HepG2 (cell line): ENCODE measurements around the gene VPS54. TPM values are rescaled to one million over a fixed set of nuclear protein-coding genes. Genes with fewer than 3 reads are reported as not detected.
A peak's percentile ranks its signal among the peaks of the same experiment; 100 is the strongest.
"Not testable (repeated sequence)": the region's sequence is repeated elsewhere in the genome, so short reads cannot be mapped to it uniquely, and the experiment has no call there.

ENCODE experiments used
- ATAC-seq: fragments of 200-7000 bp; cut with Tn5 transposase; 3 replicates; pipeline ENCODE4 v1.9.1; 2020; ENCODE audit warnings: mild to moderate bottlenecking, moderate library complexity
- BruUV-seq: library from RNA; stranded (reverse); fragments of 400-500 nt; replicated peaks from 2 replicates; lab custom pipeline; 2021; lab: Mats Ljungman, UMichigan
- CTCF ChIA-PET: fragments of 300-600 bp; formaldehyde crosslinking; extraction: SDS; loops from one replicate; lab custom pipeline; 2021; ENCODE audit warnings: low total read pairs, inconsistent platforms, low intra/inter-chr PET ratio; lab: Yijun Ruan, JAX
- POLR2A ChIA-PET: fragments of 350-600 bp; sonication (Branson Sonifier 250); formaldehyde crosslinking; loops from one replicate; lab custom pipeline; 2020; ENCODE audit warnings: antibody characterized with exemption, inconsistent platforms; lab: Yijun Ruan, JAX
- DNase-seq: peaks from one replicate; pipeline ENCODE4 v3.0.0-alpha.2; 2015; ENCODE audit warnings: low spot score
- FAIRE-seq: peaks from 3 replicates; lab custom pipeline; 2011; peaks lifted over from hg19 to GRCh38; lab: Jason Lieb, UNC
- H2AFZ ChIP-seq: one replicate; pipeline ENCODE4 v1.6.1; 2011; ENCODE audit warnings: low read length, inconsistent platforms
- H3K27ac ChIP-seq: fragments of 300-600 bp; 3 replicates; pipeline ENCODE4 v1.8.0; 2011; ENCODE audit warnings: mixed run types, mild to moderate bottlenecking, mixed read lengths, low read length, inconsistent platforms; ENCODE audit not compliant: insufficient read depth; ENCODE audit errors: extremely low read length
- H3K27me3 ChIP-seq, 2 experiments: fragments of 200-600 bp in 1 of 2; 2 replicates in 1 of 2; 3 replicates in 1 of 2; pipeline versions ENCODE4 v1.6.0 to v1.8.0; 2011; ENCODE audit warnings: low read length in 2 of 2, mild to moderate bottlenecking in 2 of 2, moderate library complexity in 2 of 2, inconsistent platforms in 1 of 2; ENCODE audit not compliant: insufficient read depth in 2 of 2, control insufficient read depth in 1 of 2
- H3K36me3 ChIP-seq, 2 experiments: fragments of 200-600 bp in 1 of 2; replicated peaks in 1 of 2; 2 replicates in 1 of 2; 3 replicates in 1 of 2; pipeline versions ENCODE4 v1.5.1 to v1.8.0; 2011; ENCODE audit warnings: low read length in 2 of 2, inconsistent platforms in 1 of 2; ENCODE audit not compliant: insufficient read depth in 2 of 2, control insufficient read depth in 1 of 2
- H3K4me1 ChIP-seq: 2 replicates; pipeline ENCODE4 v1.5.1; 2012; ENCODE audit warnings: low read length, inconsistent platforms; ENCODE audit not compliant: insufficient read depth
- H3K4me2 ChIP-seq: 2 replicates; pipeline ENCODE4 v1.6.0; 2011; ENCODE audit warnings: low read depth, low read length, inconsistent platforms
- H3K4me3 ChIP-seq, 3 experiments: fragments of 200-600 bp in 1 of 3; sonication (generic), shearing (Covaris generic) in 1 of 3; replicated peaks in 1 of 3; 2 replicates each; pipeline ENCODE4 v1.5.1; 2011 to 2016; ENCODE audit warnings: low read length in 3 of 3, inconsistent platforms in 2 of 3, low read depth in 2 of 3, mild to moderate bottlenecking in 2 of 3, control low read depth in 1 of 3, mixed read lengths in 1 of 3; ENCODE audit not compliant: insufficient read depth in 1 of 3
- H3K79me2 ChIP-seq: one replicate; pipeline ENCODE4 v1.6.1; 2011; ENCODE audit warnings: low read length, inconsistent platforms; ENCODE audit not compliant: insufficient read depth
- H3K9ac ChIP-seq: 2 replicates; pipeline ENCODE4 v1.6.0; 2011; ENCODE audit warnings: mild to moderate bottlenecking, low read depth, low read length, inconsistent platforms; ENCODE audit not compliant: insufficient read depth
- H3K9me3 ChIP-seq: 2 replicates; pipeline ENCODE4 v1.5.1; 2012; ENCODE audit warnings: mild to moderate bottlenecking, low read length
- H4K20me1 ChIP-seq: 2 replicates; pipeline ENCODE4 v1.6.0; 2011; ENCODE audit warnings: inconsistent platforms, mild to moderate bottlenecking, low read length, moderate library complexity; ENCODE audit not compliant: insufficient read depth
- ATF3 ChIP-seq: sonication (generic); formaldehyde crosslinking; IDR thresholded peaks from 2 replicates; pipeline ENCODE4 v1.4.0; 2020; ENCODE audit warnings: missing genetic modification reagents
- ESRRA ChIP-seq: sonication (generic); formaldehyde crosslinking; IDR thresholded peaks from 2 replicates; pipeline ENCODE4 v1.5.1; 2020; ENCODE audit warnings: mild to moderate bottlenecking, low read depth, missing genetic modification reagents
- FOXP4 ChIP-seq: sonication (generic); formaldehyde crosslinking; IDR thresholded peaks from 2 replicates; pipeline ENCODE4 v1.4.0; 2020; ENCODE audit warnings: missing genetic modification reagents
- GLI4 ChIP-seq: sonication (generic); formaldehyde crosslinking; IDR thresholded peaks from 2 replicates; pipeline ENCODE4 v1.5.1; 2020; ENCODE audit warnings: missing genetic modification reagents, mild to moderate bottlenecking, moderate library complexity, borderline replicate concordance
- NCOA5 ChIP-seq: sonication (generic); formaldehyde crosslinking; IDR thresholded peaks from 2 replicates; pipeline ENCODE4 v1.4.0; 2020; ENCODE audit warnings: missing genetic modification reagents
- NFYB ChIP-seq: sonication (generic); formaldehyde crosslinking; IDR thresholded peaks from 2 replicates; pipeline ENCODE4 v1.4.0; 2020; ENCODE audit warnings: missing genetic modification reagents
- PRPF4 ChIP-seq: fragments of 200-400 bp; formaldehyde crosslinking; IDR thresholded peaks from 2 replicates; pipeline ENCODE4 v1.6.1; 2016; ENCODE audit warnings: low read length, low read depth; ENCODE audit not compliant: poor library complexity, severe bottlenecking
- RBM22 ChIP-seq: fragments of 200-400 bp; formaldehyde crosslinking; optimal IDR thresholded peaks from 2 replicates; pipeline ENCODE3; 2017; ENCODE audit warnings: mild to moderate bottlenecking, low read length, moderate library complexity
- SETDB1 ChIP-seq: sonication (generic); formaldehyde crosslinking; IDR thresholded peaks from 2 replicates; pipeline ENCODE4 v1.5.1; 2020; ENCODE audit warnings: missing genetic modification reagents, mild to moderate bottlenecking, borderline replicate concordance
- TEAD2 ChIP-seq: sonication (generic); formaldehyde crosslinking; IDR thresholded peaks from 2 replicates; pipeline ENCODE4 v1.9.0; 2021; ENCODE audit warnings: missing genetic modification reagents
- ZBTB38 ChIP-seq: sonication (generic); formaldehyde crosslinking; IDR thresholded peaks from 2 replicates; pipeline ENCODE4 v1.5.1; 2020; ENCODE audit warnings: mild to moderate bottlenecking, missing genetic modification reagents
- ZNF331 ChIP-seq: sonication (generic); formaldehyde crosslinking; IDR thresholded peaks from 2 replicates; pipeline ENCODE4 v1.4.0; 2020; ENCODE audit warnings: missing genetic modification reagents
- WGBS: methylation state at CpG from one replicate; pipeline ENCODE4 v1.1.6; 2017; ENCODE audit warnings: low lambda C conversion rate; 5-methylcytosine and 5-hydroxymethylcytosine counted together
- in situ Hi-C: cut with HindIII; loops from 2 replicates; pipeline ENCODE4 v1.10.0; 2017; ENCODE audit warnings: low pct_unique_long_range_greater_than_20kb; ENCODE audit not compliant: extremely low pct_ligation_motif_present
- intact Hi-C: fragments of 100-400 bp; cut with micrococcal nuclease; formaldehyde crosslinking; loops from one replicate; pipeline ENCODE4 v1.10.0; 2022; ENCODE audit not compliant: unreplicated experiment
- polyA plus RNA-seq, 8 experiments: library from polyadenylated mRNA; depleted of rRNA in 3 of 8; stranded (reverse) in 7 of 8; unstranded in 1 of 8; fragments of >200 nt; fragmentation: Illumina TruSeq in 4 of 8; extraction: Trizol in 4 of 8; gene quantifications; 2 replicates each; pipeline versions ENCODE4 v1.2.1 to v1.2.3, GENCODE V29; 2011 to 2016; ENCODE audit warnings: low read depth in 4 of 8, missing spikeins in 1 of 8, mixed read lengths in 1 of 8; ENCODE audit not compliant: insufficient read depth in 1 of 8
- total RNA-seq, 5 experiments: library from RNA; depleted of rRNA; stranded (reverse); fragments of >200 nt; fragmentation: Illumina TruSeq; extraction: Trizol; gene quantifications; 2 replicates each; pipeline ENCODE4 v1.2.3, GENCODE V29; 2016; ENCODE audit warnings: low read depth in 1 of 5
- TF ChIP-seq, protein P1 (sequence below): sonication (generic); formaldehyde crosslinking; IDR thresholded peaks from 2 replicates; pipeline ENCODE4 v1.5.1; 2020; ENCODE audit warnings: mild to moderate bottlenecking, missing genetic modification reagents, borderline replicate concordance

The VPS54 gene
- total and polyA plus RNA-seq, 2 of the 13 experiments (the other 11 are each of a cell fraction or from before 2014, with no cell fraction given): 64.7 to 77.5 TPM

- FAIRE-seq, H2AFZ ChIP-seq, CTCF ChIA-PET, intact Hi-C loops, H3K4me2 ChIP-seq, H3K9ac ChIP-seq, H3K4me3 ChIP-seq, H3K27me3 ChIP-seq, DNase-seq, H4K20me1 ChIP-seq, in situ Hi-C loops, BruUV-seq, ATAC-seq: not testable (repeated sequence)
- POLR2A ChIA-PET: interaction anchor here (1.2 to 1.8 kb wide), 5 partner anchors 10 to 30 kb away, joined by 3 to 7 read pairs (median 7); no protein-coding TSS in a partner anchor
- 97% methylated on average over 9 of the region's 9 CpGs for WGBS
- Histone ChIP-seq H3K9me3 (peaks cover 17% of the 10 kb centered on the region), H3K27ac (peak overlapping the region; percentile 78), H3K36me3 (peaks cover 3 to 18% of the 10 kb centered on the region in 2 experiments; a peak in 3 of 5 replicates), H3K79me2 (peaks cover 89% of the 10 kb centered on the region), H3K4me1 (peaks cover 95% of the 10 kb centered on the region)
- TF ChIP-seq, protein P1, sequence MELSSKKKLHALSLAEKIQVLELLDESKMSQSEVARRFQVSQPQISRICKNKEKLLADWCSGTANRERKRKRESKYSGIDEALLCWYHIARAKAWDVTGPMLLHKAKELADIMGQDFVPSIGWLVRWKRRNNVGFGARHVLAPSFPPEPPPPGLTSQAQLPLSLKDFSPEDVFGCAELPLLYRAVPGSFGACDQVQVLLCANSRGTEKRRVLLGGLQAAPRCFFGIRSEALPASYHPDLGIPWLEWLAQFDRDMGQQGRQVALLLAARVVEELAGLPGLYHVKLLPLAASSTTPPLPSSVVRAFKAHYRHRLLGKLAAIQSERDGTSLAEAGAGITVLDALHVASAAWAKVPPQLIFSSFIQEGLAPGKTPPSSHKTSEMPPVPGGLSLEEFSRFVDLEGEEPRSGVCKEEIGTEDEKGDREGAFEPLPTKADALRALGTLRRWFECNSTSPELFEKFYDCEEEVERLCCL (CRISPR knock-in tag): 0 out of 2 replicates have a peak, but pooled peaks have one; percentile 10
- 0 out of 2 replicates have a peak, but pooled peaks have one; percentile 25 for TF ChIP-seq SETDB1 (CRISPR knock-in tag)
These were observed 24.7 kb downstream of the VPS54 start for GRCh38 chr2:63994329-63995070.

DNA sequence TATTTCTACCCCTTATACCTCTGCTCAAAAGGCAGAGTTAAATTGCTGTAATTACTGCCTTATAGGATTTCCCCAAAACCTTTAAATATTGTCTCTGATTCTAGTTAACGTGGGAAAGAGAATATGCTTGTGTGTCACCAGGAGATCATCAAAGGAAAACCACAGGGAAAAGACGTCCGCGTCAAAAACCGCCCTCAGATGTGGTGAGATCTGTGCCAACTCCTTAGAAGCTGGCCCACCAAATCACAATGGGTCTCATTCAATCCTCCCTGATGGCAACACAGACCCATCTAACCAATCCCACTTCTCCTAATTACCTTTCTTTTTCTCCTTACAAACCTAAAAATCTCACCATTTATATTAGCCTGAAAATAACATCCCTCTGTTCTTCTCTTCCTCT, 25.4 kb downstream of the VPS54 start:
- CTCF ChIA-PET: no interaction called here
- TF ChIP-seq PRPF4 (peak; percentile 7), NCOA5 (no peak), ZNF331 (CRISPR knock-in tag) (no peak), TEAD2 (CRISPR knock-in tag) (no peak), FOXP4 (CRISPR knock-in tag) (no peak), RBM22 (no peak), GLI4 (CRISPR knock-in tag) (no peak), NFYB (CRISPR knock-in tag) (no peak), ZBTB38 (CRISPR knock-in tag) (peak; percentile 25; the same call in 1 of the 2 replicates), ATF3 (no peak), ESRRA (CRISPR knock-in tag) (no peak)

More for the DNA sequence above, 25.4 kb downstream of the VPS54 start:
- Histone ChIP-seq H3K36me3 (peaks cover 1 to 12% of the 10 kb centered on the region in 2 experiments; a peak in 1 of 5 replicates), H3K4me3 (no peak overlapping the region; a peak in 1 of 6 replicates), H3K9ac (peak overlapping the region; percentile 42), H3K79me2 (peaks cover 89% of the 10 kb centered on the region), H4K20me1 (no peaks in the 10 kb centered on the region), H3K27ac (peak overlapping the region; percentile 78), H3K4me2 (peak overlapping the region; percentile 46), H2AFZ (no peak overlapping the region), H3K27me3 (no peaks in the 10 kb centered on the region), H3K9me3 (peaks cover 17% of the 10 kb centered on the region), H3K4me1 (peaks cover 96% of the 10 kb centered on the region)
- POLR2A ChIA-PET: interaction anchor here (1.2 to 1.9 kb wide), 7 partner anchors 8 to 30 kb away, joined by 3 to 8 read pairs (median 7); no protein-coding TSS in a partner anchor
- 75% methylated on average over 5 of the region's 5 CpGs for WGBS
- intact Hi-C loops (loop anchor here (1.0 kb wide), 1 partner anchor 10 kb away; no protein-coding TSS in a partner anchor), in situ Hi-C loops (no loop called here)
- no peak for FAIRE-seq
- no peak for DNase-seq
- no TSS peak for BruUV-seq
- no peak for ATAC-seq
